Inflammatory macrophage treated with lipopolysaccharide for 1 hour (primary cell): ENCODE data around the gene FRMD3.

Experiments
- DNase-seq, 2 donors: peaks; one replicate each; pipeline ENCODE4 v3.0.0-alpha.2; 2020 to 2022

Gene FRMD3

DNA sequence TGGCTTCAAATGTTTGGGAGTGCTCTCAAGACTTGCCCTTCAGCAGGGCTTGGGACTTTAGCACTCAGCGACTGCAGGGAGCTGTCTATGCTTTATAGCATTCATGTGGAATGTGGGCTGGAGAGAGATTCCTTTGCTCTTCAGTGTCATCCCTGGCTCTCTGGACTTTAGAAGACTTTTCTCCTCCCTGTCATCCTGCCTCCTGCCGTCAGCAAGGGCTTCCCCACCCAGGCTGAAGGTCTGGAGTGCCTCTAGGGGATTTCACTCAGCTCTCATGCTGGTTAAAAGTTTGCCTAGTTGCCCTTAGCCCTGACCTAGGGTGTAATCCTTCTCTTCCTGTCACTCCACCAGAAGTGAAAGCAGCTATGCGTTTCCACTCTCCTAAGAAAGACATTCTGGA is 210.9 kb downstream of the FRMD3 start:
- DNase-seq = no peak

DNA sequence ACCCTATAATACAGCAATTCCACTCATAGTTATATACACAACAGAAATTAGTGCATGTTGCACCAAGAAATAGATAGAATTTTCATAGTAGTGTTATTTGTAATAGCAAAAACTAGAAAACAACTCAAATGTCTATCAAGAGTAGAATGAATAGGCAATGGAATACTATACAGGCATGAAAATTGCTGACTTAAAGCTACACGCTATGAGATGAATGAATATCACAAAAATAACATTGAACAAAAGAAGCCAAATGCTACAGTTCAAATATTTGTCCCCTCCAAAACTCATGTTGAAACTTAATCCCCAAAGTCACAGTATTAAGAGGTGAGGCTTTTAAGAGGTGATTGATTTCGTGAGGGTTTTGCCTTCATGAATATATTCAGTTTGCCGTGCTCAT is 215.1 kb downstream of the FRMD3 start:
- no peak for DNase-seq

DNA sequence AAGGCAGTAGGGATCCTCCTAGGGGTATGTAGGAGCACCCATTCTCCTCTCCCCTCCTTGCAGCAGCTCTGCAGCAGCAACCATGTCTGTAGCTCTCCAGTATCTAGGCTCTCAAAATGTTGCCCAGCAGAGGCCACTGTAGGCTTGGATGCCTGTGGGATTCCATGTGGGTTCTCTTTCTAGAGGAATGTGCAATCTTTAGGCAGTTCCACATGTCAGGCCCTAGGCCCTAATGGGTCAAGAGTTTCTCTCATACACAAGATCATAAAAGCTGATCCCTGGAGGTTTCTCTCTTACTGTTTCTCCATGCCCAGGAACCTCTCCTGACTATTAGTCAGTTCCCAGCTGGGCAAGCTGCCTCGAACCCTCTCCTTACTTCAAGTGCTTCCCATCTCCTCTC is 215.8 kb downstream of the FRMD3 start:
- no peak for DNase-seq

DNA sequence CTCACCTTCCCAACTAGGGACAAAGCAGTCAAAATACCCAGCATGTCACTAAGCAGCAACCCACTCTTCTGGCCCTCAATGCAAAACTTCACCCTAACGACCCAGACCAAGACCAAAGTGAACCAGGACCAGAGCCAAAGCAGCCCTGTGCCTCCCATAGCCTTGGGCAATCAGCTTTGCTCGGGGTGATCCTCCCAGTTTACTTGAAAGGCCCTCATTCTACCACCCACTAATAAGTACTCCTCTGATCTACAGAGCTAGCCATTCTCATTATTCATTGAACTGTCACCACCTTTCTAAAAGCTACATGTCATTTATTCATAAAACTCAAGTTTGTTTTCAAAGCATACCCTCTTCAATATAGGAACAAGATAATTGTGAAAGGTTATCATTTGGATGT is 221.0 kb downstream of the FRMD3 start:
- no peak for DNase-seq

DNA sequence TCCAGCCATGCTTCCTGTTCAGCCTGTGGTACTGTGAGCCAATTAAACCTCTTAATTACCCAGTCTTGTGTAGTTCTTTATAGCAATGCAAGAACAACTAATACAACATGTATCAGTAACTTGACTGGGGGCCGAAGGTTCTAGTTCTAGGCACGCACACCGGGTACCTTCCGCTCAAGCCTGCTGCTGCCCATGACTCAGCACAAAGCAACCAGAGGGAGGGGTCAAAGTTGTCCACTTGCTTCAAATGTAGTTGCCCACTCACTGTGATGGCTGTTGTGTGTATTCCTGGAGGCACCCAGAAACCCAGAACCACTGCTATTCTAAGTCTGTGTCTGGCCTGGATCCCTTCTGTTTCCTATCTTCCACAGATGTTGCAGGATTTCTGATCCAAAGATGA is 222.6 kb downstream of the FRMD3 start:
- DNase-seq = no peak

DNA sequence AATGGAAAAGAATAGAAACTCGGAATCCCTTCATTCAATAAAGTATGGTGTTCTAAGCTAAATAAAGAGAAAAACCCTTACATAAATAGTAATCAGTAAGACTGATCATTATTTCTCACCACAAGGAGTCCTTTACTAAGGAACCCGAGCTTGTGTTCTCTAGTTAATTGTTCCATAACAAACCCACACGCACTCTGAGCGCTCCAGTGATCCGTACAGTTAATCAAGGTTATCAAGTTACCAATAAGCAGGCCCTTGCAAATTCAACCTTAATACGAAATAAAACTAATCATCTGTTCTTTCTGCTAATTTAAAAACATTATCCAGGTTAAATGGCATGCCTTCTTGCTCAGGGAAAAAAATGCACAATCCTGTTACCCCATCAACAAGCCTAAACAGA is 224.4 kb downstream of the FRMD3 start:
- no peak for DNase-seq

DNA sequence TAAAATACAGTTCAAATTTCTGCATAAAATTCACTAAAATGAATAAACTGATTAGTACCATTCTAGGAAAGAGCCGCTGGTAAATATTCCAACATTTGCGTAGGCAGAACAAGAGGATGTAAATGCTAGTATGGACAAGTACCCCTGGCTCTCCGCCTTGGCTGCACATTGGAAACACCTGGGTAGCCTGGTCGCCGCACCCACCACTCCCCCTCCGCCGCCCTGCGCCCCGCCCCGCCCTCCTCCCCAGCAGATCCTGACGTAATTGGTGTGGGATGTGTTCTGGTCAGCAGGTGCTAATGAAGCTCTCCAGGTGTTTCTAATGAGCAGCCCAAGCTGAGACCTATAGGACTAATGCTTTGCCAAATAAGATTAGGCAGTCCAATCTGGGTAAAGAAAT is 225.7 kb downstream of the FRMD3 start:
- DNase-seq = no peak

DNA sequence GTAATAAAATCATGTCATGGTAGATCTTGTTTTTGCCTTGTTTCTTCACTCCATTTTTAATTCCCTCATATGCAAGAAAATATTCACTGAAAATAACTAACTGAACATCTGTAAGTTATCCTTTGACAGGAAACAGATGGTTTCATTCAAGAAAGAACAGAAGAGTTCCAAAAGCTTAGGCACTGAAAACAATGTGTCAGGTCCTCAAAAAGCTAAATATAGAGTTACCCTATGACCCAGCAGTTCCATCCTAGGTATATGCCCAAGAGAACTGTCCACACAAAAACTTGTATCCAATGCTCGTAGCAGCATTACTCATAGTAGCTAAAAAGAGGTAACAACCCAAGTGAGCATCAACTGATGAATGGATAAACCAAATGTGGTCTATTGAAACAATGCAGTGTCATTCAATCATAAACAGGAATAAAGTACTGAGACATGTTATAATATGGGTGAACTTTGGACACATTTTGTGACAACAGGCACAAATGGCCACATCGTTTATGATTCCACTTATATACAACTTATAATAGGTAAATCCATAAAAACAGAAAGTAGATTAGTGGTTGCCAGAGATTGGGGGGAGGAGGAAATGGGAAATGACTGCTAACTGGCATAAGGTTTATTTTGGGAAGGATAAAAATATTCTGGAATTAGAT is 231.0 kb downstream of the FRMD3 start:
- no peak for DNase-seq

DNA sequence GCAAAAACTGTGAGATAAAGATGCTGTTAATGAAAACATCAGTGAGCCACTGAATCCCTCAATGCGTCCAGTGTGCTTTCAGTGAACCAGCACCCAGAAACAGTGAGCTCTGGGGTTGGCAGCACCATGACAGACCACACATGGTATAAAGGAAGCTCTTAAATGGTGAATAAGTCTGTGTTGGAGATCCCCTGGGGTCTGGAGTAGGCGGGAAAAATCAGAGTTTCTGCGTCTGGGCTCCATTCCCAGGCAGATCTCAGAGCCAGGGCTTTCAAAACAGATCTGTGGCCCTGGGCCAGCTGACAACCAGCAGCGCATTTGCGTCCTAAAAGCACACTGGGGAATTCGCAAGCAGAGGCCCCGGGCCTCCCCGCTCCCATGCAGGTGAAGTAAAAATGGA is 233.5 kb downstream of the FRMD3 start:
- no peak for DNase-seq

DNA sequence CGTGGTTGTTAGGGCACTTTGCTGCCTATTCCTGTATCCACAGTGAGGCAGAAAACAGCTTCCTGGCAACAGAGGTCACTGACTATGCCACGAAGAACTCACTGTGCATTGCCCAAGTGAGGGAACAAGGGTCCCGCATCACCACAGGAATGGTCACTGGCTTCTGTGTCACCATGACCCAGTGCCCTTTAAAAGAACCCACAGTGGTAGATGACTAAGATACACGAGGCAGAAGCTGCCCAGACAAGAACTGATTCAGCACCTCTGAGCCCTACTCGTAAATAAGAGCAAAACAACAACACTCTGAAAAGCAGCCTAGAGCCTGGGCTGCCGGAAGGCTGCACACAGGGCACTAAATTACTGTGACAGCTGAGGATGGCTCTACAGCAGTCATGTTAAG is 238.6 kb downstream of the FRMD3 start:
- peak; percentile 51 to 83 for DNase-seq

DNA sequence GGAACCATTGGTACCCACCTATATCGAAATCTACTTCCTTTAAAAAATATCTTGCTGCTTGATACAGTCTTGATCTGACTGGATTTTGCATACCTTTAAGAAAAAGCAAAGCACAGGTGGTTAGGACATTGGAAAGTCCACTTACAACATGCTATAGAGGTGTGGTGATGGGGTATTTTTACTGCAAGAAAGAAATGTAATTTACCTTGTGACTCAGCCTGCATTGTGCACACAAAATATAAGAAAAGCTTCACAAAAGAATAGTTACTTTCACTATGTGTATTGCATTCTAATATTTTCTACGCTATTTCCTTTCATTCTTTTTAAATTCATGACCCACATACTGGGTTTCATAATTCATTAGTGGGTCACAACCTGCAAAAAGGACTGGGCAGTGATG is 239.1 kb downstream of the FRMD3 start:
- peak in 1 of 2 donors; percentile 1 for DNase-seq

DNA sequence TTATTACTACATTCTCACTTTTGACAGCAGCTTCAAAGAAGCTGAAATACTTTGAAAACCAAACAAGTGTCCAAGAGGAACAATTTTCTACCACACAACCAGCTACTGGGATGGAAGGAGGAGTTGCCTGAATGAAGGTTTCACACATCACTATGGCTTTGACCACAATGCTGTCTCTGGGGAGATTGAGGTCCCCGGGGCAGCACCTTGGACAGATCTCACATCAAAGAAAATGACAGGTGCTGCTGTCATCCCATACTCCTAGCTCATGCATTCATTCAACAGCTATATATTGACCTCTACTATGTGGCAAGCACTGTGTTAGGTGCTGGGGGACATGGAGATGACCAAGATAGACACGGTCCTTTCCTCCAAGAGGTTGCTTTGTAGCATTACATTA is 242.1 kb downstream of the FRMD3 start:
- no peak for DNase-seq

DNA sequence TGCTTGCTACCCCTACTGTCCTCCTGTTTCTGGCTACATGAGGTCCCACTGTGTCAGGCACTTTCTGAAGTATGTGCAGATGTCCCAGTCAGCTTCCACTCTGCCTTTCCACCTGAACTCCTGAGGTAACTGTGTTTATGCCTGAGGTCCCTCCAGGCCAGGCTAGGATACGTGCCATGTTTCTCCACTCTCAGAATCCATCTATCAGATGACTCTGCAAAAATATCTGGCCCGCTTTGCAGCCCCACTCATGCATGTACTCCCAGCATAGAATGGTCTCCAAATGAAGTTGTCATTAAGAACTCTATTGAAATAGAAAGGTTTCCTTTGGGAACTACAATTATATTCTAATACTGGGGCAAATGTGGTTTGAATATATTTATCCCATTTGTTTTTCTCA is 243.4 kb downstream of the FRMD3 start:
- DNase-seq = no peak

DNA sequence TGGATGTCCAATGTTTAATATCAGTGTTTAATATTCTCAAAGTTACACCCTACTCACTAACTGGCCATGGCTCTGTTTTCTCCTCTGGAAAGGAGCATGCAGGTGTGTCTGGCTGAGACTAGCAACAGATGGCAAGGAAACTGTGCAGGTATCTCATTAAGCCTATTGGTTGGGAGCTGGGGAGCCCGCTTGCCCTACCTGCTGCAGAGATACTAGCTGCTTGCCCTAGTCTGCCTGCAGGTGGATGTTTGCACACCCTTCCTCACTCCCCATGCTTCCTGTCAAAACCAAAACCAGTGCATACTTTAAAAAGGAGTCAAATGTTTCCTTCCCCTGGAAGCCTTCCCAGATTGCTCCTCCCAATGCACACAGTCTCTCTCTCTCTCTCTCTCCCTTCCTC is 247.0 kb downstream of the FRMD3 start:
- no peak for DNase-seq

DNA sequence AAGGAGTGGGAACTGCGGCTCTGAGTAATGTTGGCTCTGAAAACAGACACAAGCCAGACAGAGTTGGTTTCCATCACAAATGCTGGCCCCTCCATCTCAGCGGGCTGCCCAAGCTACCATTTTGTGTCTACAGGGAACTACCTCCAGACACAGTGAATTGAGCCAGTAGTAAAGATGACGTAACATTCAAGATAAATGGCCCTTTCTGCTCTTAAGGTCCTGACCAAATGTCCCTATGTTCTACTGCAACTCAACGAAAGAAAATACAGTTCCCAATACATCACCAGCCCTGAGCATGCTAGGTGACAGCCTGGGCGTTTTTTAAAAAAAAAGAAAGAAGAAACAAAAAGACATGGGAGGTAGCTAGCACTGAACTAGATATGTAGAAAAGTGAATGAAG is 247.5 kb downstream of the FRMD3 start:
- no peak for DNase-seq

DNA sequence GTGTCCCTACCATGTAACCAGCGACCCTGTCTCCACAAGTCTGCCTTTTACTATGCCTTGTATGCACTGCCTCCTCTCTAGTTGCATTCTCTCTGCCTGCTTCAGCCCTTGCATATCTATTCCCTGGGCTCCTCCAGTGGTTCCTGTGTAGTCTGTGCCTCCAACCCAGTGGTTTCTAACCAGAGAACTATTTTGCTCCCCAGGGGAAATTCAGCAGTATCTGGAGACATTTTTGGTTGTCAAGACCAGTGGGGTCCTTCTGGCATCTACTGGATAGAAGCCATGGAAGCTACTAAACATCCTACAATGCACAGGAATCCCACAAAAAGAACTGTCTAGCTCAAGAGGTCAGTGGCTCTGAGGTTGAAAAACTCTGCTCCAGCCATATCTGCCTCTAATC is 251.2 kb downstream of the FRMD3 start:
- DNase-seq = no peak

DNA sequence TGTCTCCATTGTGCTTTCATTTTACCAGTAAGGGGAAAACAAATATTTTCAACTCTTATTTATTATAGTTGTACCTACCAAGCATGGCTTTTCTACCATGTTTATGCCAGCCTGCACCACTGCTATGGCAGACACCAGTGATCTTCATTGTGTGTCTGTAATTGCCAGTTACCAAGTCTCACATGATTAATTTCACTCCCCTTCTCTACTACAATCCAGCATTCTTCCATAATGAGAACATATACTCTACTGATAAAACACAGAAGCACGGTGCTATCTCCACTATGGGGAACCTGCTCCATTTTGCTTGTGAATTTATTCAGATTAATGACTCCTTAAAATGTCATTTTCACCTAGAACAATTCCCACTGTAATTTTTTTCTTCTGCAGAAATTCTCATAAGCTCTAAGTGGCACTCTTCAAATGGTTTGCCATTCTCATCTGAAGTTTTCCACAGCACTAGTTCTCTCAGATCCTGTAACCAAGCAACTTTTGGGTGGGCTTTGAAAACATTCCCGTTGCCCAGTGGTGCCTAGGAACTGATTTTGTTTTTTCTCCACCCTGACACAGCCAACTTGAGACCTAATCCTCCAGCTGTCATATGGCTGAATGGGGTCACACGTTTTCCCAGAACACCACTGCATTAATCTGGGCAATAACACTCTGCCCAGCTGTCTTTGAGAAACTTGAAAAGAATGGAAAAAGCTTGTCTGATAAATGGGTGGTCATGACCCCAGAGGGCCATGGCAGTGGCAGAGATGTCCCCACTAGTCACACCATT is 252.6 kb downstream of the FRMD3 start:
- DNase-seq = no peak

DNA sequence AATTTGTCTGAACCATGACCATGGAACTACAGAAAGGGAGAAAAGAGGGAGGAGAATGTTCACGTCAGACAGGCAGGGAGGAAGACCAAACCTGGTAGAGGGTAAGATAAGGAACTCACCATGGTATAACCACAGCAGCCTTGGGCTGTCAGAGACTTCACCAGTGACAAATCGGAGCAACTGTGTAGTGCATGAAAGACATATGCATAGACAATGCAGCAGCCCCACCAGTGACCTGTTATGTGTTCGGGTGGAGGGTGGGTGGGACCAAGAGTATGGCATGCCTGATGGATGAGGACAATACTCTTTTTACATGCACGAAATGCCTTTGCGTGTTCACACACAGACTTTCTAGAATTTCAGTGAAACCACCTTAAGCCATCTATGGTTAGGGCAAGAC is 253.5 kb downstream of the FRMD3 start:
- DNase-seq = no peak

DNA sequence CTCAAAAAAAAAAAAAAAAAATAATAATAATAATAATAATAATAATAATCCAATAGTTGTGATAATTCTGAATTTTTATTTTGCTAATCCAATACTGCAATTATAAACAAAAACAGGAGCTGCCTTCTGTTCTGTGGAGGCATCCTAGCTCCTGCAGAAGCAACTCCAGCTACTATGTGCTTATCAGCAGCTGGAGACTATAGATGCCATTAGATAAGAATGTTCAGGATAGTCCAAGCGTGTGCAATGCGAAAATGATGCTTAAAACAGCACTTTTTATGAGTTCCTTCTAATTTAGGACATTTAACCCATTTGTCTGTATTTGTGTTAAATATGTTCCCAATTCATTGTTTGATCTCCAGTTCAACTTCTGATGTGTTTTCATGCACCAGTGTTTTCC is 254.7 kb downstream of the FRMD3 start:
- DNase-seq = no peak

DNA sequence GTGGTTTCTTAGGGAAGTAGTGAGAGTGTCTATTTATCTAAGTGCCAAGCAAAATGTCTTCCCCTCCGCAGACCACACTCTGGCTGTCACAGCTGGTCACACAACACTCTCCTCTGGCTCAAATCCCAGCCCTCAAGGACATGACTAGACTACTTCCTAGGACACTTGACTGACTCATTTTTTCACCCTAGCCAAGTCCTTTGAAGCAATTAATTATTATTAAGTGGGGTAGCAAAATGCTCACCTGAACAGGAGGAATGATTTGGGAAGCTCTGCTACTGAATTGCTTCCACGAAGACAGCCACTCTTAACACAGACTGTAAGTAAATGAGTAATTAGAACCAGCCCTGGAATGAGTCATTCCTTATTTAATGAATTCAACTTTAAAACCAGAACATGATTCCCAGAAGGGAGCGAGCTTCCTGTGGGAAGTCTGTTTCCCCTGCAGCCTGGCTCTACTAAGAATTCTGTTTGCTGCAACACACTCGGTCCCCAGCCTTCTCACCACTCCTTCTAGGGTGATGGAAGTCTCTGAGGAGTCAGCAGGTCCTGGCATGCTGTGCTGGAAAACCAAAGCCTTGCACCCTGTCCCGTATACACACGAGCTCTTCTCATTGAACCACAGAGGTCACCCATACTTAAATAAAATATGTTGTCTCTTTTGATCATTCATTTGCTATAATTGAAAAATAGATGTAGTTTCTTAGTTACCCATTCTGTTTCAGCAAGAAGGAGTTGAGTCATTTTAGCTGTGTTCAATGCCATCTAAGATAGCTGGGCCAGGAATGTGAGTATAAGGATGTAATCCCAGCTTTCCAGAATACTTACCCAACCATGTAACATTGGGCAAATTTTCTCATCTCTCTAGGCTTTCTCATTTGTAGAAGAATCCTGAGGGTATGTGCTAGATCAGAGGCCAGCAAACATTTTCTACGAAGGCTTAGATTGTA is 256.6 kb downstream of the FRMD3 start:
- no peak for DNase-seq

DNA sequence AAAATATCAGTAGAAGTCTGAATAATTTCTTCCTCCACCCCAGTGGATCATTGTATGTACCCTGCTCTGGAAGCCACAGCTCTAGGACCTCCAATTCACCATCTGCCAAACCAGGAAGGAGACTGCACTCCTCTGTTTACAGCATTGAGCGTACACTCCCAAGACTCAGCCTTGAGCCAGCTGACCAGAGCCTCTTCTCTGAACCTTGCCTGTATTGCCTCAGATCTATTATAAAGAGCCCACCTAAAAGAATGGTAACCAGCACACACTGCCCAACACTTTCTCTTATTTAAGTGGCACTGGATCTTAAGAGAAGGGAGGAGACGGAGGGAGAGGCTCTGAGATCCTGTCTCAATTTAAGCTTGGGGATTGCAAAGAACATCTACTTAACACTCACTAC is 257.4 kb downstream of the FRMD3 start:
- DNase-seq = no peak

DNA sequence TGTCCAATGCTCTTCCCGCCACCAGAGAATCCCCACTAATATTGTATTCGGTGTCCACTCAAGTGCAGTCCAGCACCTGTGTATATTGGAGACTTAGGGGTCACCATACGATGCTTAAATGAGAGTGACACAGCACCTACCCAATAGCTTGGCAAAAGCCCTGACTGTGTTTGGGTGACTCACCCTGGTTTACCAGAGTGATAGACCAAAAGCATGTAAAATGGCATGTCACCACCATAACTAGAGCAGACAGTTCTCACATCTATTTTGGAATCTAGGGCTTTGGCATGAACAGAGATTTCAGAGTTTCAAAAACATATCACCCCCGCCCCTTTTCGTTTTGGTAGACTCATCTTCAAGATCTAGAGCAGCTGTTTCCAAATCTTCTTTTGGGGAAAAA is 257.9 kb downstream of the FRMD3 start:
- no peak for DNase-seq

DNA sequence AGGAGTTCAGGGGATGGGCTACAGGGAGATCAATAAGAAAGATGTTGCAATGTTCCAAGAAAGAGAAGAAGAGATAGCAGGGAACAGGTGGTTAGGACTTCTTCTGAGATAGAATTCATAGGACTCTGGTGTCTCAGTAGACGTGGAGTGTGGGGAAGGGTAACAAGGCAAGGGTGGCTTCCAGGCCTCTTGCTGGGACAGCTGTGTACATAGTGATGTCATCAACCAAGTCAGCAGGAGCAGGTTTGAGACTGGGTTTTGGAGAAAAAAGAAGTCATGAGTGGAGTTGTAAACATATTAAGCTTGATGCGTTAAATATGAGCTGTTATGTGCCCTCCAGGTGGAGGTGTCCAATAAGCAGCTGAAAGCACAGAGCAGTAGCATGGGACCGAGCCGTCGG is 263.4 kb downstream of the FRMD3 start:
- DNase-seq = no peak

DNA sequence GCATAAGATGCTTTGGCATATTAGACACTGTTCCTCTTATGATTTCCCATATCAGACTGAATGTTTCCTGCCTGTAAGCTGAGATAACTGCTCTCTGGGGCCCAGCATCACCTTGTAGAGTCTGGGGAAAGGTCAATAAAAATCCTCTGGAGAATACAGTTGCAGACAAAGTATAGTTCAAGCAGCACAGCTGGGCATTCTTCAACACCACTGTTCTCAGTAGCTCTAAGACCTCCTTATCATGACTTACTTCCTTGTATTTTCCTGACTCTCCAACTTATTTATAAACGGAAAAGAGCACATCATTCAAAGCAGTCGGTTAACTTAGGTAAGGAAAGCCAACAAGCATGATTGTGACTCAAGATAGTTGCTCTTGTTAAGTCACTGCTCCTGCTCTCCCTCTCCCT is 266.5 kb downstream of the FRMD3 start:
- DNase-seq = no peak
